Suprapubic skin (tissue), 3 donors: ENCODE results near the gene ZNF579.

ENCODE experiments used
- POLR2AphosphoS5 ChIP-seq, 3 donors: sonication (generic); formaldehyde crosslinking; IDR thresholded peaks; one replicate each; pipeline ENCODE4 v1.6.1; 2017; ENCODE audit warnings: antibody characterized with exemption in 3 of 3
- TF ChIP-seq, protein P1 (sequence below), 2 donors: fragments of 200-600 bp in 1 of 2; fragments of 450-650 bp in 1 of 2; sonication (generic) in 1 of 2; IDR thresholded peaks; one replicate each; pipeline ENCODE4 v1.5.1; 2016 to 2019; ENCODE audit warnings: antibody characterized with exemption in 2 of 2, mild to moderate bottlenecking in 1 of 2, moderate library complexity in 1 of 2

DNA sequence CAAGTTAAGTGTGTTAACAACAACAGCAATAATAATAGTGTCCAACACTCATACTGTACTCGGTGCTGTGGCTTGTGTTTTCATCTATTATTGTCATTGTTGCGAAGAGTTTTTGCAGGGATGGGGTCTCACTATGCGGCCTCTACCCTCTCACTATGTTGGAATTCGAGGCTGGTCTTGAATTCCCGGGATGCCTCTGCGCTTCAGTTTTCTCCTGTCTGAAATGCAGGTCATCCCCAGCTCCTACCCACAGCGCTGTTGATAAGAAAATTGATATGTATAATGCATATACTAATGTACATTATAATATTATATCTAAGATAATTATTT is 30.4 kb downstream of the ZNF579 start:
- no peak for TF ChIP-seq POLR2AphosphoS5 (IDR thresholded peaks at IDR 0.05)
- TF ChIP-seq, protein P1, sequence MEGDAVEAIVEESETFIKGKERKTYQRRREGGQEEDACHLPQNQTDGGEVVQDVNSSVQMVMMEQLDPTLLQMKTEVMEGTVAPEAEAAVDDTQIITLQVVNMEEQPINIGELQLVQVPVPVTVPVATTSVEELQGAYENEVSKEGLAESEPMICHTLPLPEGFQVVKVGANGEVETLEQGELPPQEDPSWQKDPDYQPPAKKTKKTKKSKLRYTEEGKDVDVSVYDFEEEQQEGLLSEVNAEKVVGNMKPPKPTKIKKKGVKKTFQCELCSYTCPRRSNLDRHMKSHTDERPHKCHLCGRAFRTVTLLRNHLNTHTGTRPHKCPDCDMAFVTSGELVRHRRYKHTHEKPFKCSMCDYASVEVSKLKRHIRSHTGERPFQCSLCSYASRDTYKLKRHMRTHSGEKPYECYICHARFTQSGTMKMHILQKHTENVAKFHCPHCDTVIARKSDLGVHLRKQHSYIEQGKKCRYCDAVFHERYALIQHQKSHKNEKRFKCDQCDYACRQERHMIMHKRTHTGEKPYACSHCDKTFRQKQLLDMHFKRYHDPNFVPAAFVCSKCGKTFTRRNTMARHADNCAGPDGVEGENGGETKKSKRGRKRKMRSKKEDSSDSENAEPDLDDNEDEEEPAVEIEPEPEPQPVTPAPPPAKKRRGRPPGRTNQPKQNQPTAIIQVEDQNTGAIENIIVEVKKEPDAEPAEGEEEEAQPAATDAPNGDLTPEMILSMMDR (IDR thresholded peaks at IDR 0.05), result no peak
